GM18870 (cell line): Measurements from ENCODE around the gene VIPAS39.
A peak's percentile ranks its signal among the peaks of the same experiment; 100 is the strongest.

Experiments
- ATAC-seq: cut with Tn5 transposase; IDR thresholded peaks from one replicate; pipeline ENCODE4 v1.9.1; 2021; ENCODE audit warnings: moderate library complexity; ENCODE audit not compliant: unreplicated experiment

VIPAS39 gene

GRCh38 chr14:77457522-77458248 lies at the start of gene VIPAS39, which contains the start of gene AHSA1:
Gene VIPAS39 (minus strand): TSS chr14:77457601. CDS start chr14:77454102, 3,499 bp downstream.
Gene AHSA1 (plus strand): TSS chr14:77458093. CDS start chr14:77458190, 97 bp downstream.
- peak; percentile 87 for ATAC-seq

DNA sequence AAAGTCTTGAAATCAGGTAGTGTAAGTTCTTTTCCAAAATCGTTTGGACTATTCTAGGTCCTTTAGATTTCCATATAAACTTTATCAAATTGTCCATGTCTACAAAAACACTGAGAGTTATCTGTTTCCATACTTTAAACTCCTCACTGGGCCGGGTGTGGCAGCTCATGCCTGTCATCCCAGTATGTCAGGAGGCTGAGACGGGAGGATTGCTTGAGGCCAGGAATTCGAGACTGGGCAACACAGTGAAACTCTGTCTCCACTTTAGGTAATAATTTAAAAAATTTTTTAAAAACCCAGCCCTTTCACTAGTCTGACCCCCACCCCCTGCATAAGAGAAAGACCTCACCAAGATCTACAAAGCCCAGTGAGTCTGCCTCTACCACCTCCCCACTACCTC lies 47.6 kb upstream of the VIPAS39 start:
- ATAC-seq, result no peak

GRCh38 chr14:77503138-77503537 lies 45.7 kb upstream of the VIPAS39 start:
- ATAC-seq, result no peak

GRCh38 chr14:77502109-77502782 lies 44.8 kb upstream of the VIPAS39 start:
- no peak for ATAC-seq

GRCh38 chr14:77498984-77499527 lies 41.7 kb upstream of the VIPAS39 start:
- no peak for ATAC-seq

- ATAC-seq, result no peak
Measured at GRCh38 chr14:77498120-77498979, 40.9 kb upstream of the VIPAS39 start, which contains the start of gene ISM2. Gene ISM2 (minus strand): TSS chr14:77498816. CDS start chr14:77498793, 23 bp downstream.

GRCh38 chr14:77495334-77495733 lies 37.9 kb upstream of the VIPAS39 start:
- no peak for ATAC-seq

DNA sequence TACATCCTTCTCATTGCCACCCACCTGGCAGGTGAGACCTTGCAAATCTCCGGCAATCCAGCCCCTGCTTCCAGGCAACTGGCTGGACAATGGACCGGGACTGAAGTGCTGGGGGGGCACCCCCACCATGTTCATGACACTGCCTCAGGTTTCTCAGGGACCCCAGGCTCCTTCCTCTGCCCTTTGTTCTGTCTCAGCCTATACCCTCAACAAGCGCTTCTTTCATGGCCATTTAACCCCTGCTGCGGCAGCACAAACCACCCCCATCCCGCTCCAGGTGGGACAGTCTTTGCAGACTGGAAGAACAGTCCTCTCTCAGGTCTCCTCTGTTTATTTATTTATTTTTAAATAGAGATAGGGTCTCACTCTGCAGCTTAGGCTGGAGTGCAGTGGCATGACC lies 33.7 kb upstream of the VIPAS39 start:
- ATAC-seq, result no peak

GRCh38 chr14:77490347-77490986 lies 33.1 kb upstream of the VIPAS39 start:
- ATAC-seq, result no peak

GRCh38 chr14:77489041-77489440 lies 31.6 kb upstream of the VIPAS39 start:
- ATAC-seq, result no peak

- no peak for ATAC-seq
Measured at GRCh38 chr14:77488558-77488957, 31.2 kb upstream of the VIPAS39 start.

DNA sequence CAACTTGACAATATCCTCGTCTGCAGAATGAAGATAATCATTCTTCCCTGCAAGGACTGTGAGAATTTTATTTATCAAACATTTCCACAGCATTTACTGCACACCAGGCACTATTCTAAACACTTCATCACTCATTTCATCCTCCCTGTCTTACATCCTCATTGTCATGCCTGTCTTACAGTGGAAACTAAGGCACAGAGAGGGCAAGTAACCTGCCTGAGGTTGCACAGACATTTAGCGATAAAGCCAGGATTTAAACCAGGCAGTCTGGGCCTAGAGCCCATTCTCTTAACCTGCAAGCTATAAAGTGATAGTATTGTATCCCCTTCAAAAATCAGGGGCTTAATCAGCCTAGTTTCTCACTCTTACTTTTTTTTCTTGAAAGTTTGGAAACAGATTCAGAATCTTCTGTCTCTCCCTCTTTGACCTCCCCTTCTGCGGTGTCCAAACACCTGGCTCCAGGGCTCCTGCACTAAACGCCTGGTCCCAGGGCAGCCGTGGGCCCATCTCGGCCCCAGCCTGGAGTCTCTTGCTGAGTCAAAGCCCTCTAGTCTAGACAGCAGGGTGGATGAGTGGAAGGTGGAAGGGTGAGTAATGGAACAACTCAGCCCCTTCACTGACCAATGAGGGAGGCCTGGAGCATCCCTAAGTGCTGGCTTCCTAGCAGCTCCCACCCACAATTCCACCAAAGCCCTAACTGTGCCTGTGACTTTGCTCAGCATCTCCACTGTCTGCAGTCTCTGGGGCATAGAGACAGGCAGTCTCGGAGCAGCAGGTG lies 28.7 kb upstream of the VIPAS39 start:
- no peak for ATAC-seq

GRCh38 chr14:77485256-77485655 lies 27.9 kb upstream of the VIPAS39 start:
- no peak for ATAC-seq

DNA sequence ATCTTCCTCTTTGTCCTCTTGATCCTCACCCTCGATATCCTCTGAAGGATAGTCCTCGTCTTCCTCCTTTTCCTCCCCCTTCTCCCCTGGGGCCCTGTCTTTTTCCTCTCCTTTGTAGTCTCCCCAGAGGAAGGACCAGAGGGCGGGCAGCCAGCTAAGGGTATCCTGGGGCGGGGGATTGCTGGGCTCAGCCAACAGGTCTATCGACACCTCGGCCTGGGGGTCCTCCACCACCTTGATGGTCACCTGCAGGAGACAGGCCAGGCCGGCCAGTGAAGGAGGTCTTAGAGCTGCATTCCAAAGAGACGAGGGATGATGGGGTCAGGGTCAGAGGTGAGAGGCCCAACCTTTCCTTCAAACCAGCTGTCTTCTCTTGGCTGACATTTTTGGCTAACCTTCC lies 25.0 kb upstream of the VIPAS39 start:
- ATAC-seq, result no peak

GRCh38 chr14:77478796-77479195 lies 21.4 kb upstream of the VIPAS39 start:
- ATAC-seq, result peak; percentile 89

GRCh38 chr14:77478029-77478428 lies 20.6 kb upstream of the VIPAS39 start:
- no peak for ATAC-seq

GRCh38 chr14:77475432-77476115 lies 18.2 kb upstream of the VIPAS39 start:
- ATAC-seq, result no peak

DNA sequence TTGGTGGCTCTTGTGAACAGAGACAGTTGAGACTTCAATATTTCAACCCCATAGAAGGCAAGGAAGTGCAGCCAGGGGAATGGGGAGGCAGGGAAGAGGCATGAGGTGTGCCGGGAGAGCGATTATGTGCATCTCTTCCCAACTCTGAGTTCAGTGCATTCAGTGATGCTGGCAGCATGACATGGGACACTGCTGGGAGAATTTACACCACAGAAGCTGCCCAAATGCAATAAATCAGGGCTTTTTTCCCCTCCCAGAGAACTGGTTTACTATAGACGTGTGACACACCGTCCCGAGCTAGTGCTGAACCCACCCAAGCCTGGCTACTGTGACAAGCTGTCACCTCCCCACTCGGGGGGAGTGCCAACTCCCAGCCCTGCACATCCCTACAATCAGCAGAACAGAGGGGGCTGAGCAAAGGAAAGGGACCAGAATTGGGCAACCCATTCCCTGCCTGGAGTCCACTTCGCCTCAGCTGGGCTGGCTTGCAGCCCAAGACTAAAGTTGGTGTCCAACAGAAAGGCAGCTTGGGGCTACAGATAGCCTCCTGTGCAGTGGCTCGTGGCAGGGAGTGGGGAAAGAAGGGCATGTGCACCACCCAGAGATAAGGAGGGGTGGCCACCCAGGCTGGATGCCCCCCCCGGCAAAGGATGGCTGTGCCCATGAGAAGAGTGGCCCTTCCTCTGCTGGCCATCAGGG lies 17.2 kb upstream of the VIPAS39 start:
- no peak for ATAC-seq

DNA sequence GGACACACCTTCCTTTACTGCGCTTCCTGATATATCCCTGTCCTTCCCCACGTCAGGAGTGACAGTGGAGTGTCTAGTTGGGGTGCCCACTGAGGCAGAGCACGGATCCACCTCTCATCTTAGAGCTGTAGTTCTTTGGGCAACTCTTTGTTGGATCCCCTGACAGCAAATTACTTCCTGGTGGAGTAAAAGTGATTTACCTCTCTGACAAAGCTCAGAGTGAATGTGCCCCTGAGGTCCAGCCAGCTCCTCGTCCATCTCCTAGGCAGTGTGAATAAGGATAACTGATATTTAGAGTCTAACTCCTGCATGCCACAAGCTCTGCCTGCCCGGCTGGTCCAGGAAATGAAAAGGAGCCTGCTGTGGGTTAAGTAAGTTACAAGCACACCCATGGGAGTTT lies 16.5 kb upstream of the VIPAS39 start:
- ATAC-seq, result no peak
